Uterus (tissue), 2 donors: Measurements from ENCODE around the gene USP47.

Experiments
- POLR2A ChIP-seq, 2 donors: fragments of 450-650 bp; IDR thresholded peaks; one replicate each; pipeline ENCODE4 v1.6.1; 2016; ENCODE audit warnings: antibody characterized with exemption in 2 of 2, mild to moderate bottlenecking in 1 of 2, moderate library complexity in 1 of 2
- TF ChIP-seq, protein P1 (sequence below), 4 experiments: fragments of 200-600 bp in 2 of 4; fragments of 450-650 bp in 2 of 4; sonication (generic) in 2 of 4; IDR thresholded peaks; one replicate each; pipeline ENCODE4 v1.5.1; 2016 to 2019; ENCODE audit warnings: antibody characterized with exemption in 4 of 4, mild to moderate bottlenecking in 2 of 4, moderate library complexity in 1 of 4

DNA sequence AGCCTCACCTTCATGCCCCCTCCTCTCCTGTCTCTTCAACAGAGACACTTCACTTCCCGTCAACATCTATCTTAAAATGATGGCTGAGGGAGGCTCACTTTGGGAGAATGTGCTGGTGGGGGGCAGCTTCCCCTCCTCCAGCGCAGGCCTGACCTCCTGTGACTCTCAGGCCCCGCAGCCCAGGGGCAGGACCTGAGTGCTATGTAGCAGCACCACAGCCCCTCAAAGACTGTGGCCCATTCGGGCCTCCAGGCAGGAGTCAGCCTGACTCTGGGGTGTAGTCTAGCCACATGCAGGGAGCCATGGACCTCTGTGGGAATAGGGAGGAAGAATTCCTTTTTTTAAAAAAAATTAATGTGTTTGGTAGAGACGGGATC lies 123.0 kb downstream of the USP47 start:
- TF ChIP-seq POLR2A (IDR thresholded peaks at IDR 0.05): no peak
- TF ChIP-seq, protein P1, sequence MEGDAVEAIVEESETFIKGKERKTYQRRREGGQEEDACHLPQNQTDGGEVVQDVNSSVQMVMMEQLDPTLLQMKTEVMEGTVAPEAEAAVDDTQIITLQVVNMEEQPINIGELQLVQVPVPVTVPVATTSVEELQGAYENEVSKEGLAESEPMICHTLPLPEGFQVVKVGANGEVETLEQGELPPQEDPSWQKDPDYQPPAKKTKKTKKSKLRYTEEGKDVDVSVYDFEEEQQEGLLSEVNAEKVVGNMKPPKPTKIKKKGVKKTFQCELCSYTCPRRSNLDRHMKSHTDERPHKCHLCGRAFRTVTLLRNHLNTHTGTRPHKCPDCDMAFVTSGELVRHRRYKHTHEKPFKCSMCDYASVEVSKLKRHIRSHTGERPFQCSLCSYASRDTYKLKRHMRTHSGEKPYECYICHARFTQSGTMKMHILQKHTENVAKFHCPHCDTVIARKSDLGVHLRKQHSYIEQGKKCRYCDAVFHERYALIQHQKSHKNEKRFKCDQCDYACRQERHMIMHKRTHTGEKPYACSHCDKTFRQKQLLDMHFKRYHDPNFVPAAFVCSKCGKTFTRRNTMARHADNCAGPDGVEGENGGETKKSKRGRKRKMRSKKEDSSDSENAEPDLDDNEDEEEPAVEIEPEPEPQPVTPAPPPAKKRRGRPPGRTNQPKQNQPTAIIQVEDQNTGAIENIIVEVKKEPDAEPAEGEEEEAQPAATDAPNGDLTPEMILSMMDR (IDR thresholded peaks at IDR 0.05): no peak
